GM23248 (cell line): ENCODE data around the gene UBL4A. TPM values are rescaled to one million over a fixed set of nuclear protein-coding genes. Genes with fewer than 3 reads are reported as not detected.

ENCODE experiments used
- DNase-seq: peaks from one replicate; pipeline ENCODE4 v3.0.0-alpha.2; 2015
- H2AFZ ChIP-seq: fragments of 200-600 bp; sonication (generic); 2 replicates; pipeline ENCODE4 v1.6.1; 2016; ENCODE audit warnings: antibody characterized with exemption
- H3F3A ChIP-seq: fragments of 200-600 bp; sonication (generic); 2 replicates; pipeline ENCODE4 v1.6.1; 2016; ENCODE audit warnings: mild to moderate bottlenecking, antibody characterized with exemption, mixed run types; ENCODE audit not compliant: insufficient read depth
- H3K27ac ChIP-seq: fragments of 200-600 bp; sonication (generic); 2 replicates; pipeline ENCODE4 v1.5.1; 2016; ENCODE audit warnings: mild to moderate bottlenecking
- H3K27me3 ChIP-seq: fragments of 200-600 bp; sonication (generic); replicated peaks from 2 replicates; pipeline ENCODE4 v1.6.1; 2016; ENCODE audit warnings: mild to moderate bottlenecking; ENCODE audit not compliant: insufficient read depth
- H3K36me3 ChIP-seq: fragments of 200-600 bp; sonication (generic); 2 replicates; pipeline ENCODE4 v1.6.1; 2016; ENCODE audit warnings: low read depth, mild to moderate bottlenecking
- H3K4me1 ChIP-seq: fragments of 200-600 bp; sonication (generic); 2 replicates; pipeline ENCODE4 v1.6.1; 2016; ENCODE audit warnings: mild to moderate bottlenecking; ENCODE audit not compliant: insufficient read depth
- H3K4me2 ChIP-seq: fragments of 200-600 bp; sonication (generic); one replicate; pipeline ENCODE4 v1.6.1; 2016; ENCODE audit warnings: mild to moderate bottlenecking; ENCODE audit not compliant: unreplicated experiment
- H3K4me3 ChIP-seq: fragments of 200-600 bp; sonication (generic); 2 replicates; pipeline ENCODE4 v1.5.1; 2016; ENCODE audit warnings: mild to moderate bottlenecking
- H3K79me2 ChIP-seq: fragments of 200-600 bp; sonication (generic); 2 replicates; pipeline ENCODE4 v1.6.1; 2016; ENCODE audit warnings: mild to moderate bottlenecking; ENCODE audit not compliant: insufficient read depth
- H3K9ac ChIP-seq: fragments of 200-600 bp; sonication (generic); 2 replicates; pipeline ENCODE4 v1.6.1; 2016; ENCODE audit warnings: mild to moderate bottlenecking
- H3K9me2 ChIP-seq: fragments of 200-600 bp; sonication (generic); 2 replicates; pipeline ENCODE4 v1.6.1; 2016; ENCODE audit warnings: mixed run types, mild to moderate bottlenecking, moderate library complexity; ENCODE audit not compliant: insufficient read depth
- H3K9me3 ChIP-seq: fragments of 200-600 bp; sonication (generic); one replicate; pipeline ENCODE4 v1.6.1; 2017; ENCODE audit warnings: low read depth
- H4K20me1 ChIP-seq: fragments of 200-600 bp; sonication (generic); 2 replicates; pipeline ENCODE4 v1.6.0; 2016; ENCODE audit not compliant: insufficient read depth
- EZH2 ChIP-seq: fragments of 200-600 bp; sonication (generic); IDR thresholded peaks from 2 replicates; pipeline ENCODE4 v1.6.1; 2018; ENCODE audit warnings: antibody characterized with exemption, mild to moderate bottlenecking; ENCODE audit not compliant: insufficient read depth, poor library complexity, severe bottlenecking
- EZH2phosphoT487 ChIP-seq: fragments of 200-600 bp; sonication (generic); IDR thresholded peaks from 2 replicates; pipeline ENCODE4 v1.6.1; 2018; ENCODE audit warnings: antibody characterized with exemption, moderate library complexity, mild to moderate bottlenecking, low read depth; ENCODE audit not compliant: insufficient read depth
- WGBS, 2 experiments: methylation state at CpG; one replicate each; pipeline ENCODE4 v1.1.6; 2015 to 2017; ENCODE audit warnings: low lambda C conversion rate in 2 of 2, low coverage in 1 of 2; ENCODE audit errors: missing lambda C conversion rate in 2 of 2; 5-methylcytosine and 5-hydroxymethylcytosine counted together
- in situ Hi-C: fragments of 300-500 bp; cut with MboI; formaldehyde crosslinking; loops from 2 replicates; pipeline ENCODE4 v1.15.0; 2020
- polyA plus RNA-seq: library from polyadenylated mRNA; unstranded; fragments of >200 nt; fragmentation: Nextera tagmentation; extraction: Ambion mirVana; gene quantifications from 2 replicates; pipeline ENCODE4 v1.2.1, GENCODE V29; 2016
- total RNA-seq: library from RNA; depleted of rRNA; stranded (reverse); fragments of >200 nt; shearing (Covaris generic); gene quantifications from 2 replicates; pipeline ENCODE4 v1.2.3, GENCODE V29; 2014

The UBL4A gene
- total and polyA plus RNA-seq, 2 experiments from 2014 or later: 42.4 to 53.0 TPM

DNA sequence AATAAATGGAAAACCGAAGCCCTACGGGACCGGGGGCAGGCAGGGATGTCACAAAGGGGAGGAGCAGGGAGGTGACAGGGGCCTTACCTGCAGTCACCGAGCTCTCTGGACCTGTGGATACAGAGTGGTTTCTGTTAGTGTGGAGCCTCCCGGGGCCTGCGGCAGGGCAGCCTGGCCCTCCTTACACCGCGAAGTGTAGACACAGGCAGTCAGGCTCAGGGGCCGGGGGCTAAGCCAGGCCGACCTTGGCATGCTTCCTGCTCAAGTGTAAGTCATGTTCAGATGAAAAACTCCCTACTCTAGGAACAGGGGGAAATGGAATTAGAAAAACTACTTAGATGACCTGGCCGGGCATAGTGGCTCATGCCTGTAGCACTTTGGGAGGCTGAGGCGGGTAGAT is 25.3 kb upstream of the UBL4A start:
- Histone ChIP-seq H3K9me2 (no peaks in the 10 kb centered on the region), H3K4me1 (no peaks in the 10 kb centered on the region), H3K79me2 (peaks cover 15% of the 10 kb centered on the region), H3K9ac (no peak overlapping the region), H3K36me3 (no peaks in the 10 kb centered on the region), H3K4me3 (no peak overlapping the region), H3F3A (no peaks in the 10 kb centered on the region; the same call in 1 of the 2 replicates), H4K20me1 (no peaks in the 10 kb centered on the region), H2AFZ (no peak overlapping the region), H3K9me3 (no peaks in the 10 kb centered on the region), H3K27ac (no peak overlapping the region), H3K27me3 (no peaks in the 10 kb centered on the region), H3K4me2 (no peak overlapping the region)
- TF ChIP-seq EZH2phosphoT487 (no peak), EZH2 (no peak)
- 81 to 87% methylated on average over 3 to 10 of the region's 12 CpGs for WGBS, 2 experiments
- no peak for DNase-seq
- in situ Hi-C loops: no loop called here

DNA sequence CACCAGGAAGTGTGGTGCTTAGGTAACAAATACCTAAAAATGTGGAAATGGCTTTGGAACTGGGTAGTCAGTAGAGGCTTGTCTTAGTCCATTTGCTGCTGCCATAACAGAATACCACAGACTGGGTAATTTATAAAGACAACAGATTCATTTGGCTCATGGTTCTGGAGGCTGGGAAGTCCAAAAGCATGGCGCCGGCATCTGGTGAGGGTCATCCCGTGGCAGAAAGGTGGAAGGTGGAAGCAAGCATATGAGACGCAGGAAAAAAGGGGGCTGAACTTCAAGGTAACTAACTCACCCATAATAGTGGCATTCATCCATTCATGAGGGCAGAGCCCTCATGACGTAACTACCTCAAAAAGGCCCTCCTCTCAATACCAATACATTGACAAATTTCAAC is 23.0 kb upstream of the UBL4A start:
- TF ChIP-seq EZH2: no peak
- no peak for TF ChIP-seq EZH2phosphoT487
- Histone ChIP-seq H3K36me3 (no peaks in the 10 kb centered on the region), H3K27ac (no peak overlapping the region), H3K4me2 (no peak overlapping the region), H3K4me1 (peaks cover 11% of the 10 kb centered on the region), H3K4me3 (no peak overlapping the region), H4K20me1 (no peaks in the 10 kb centered on the region), H3F3A (no peaks in the 10 kb centered on the region), H3K9me3 (no peaks in the 10 kb centered on the region), H3K9me2 (no peaks in the 10 kb centered on the region), H2AFZ (no peak overlapping the region), H3K9ac (no peak overlapping the region), H3K79me2 (0 out of 2 replicates have a peak, but pooled peaks cover under 1% of the 10 kb centered on the region), H3K27me3 (no peaks in the 10 kb centered on the region)
- WGBS, 2 experiments: 80% methylated on average over 5 of the region's 5 CpGs
- in situ Hi-C loops: no loop called here
- no peak for DNase-seq

DNA sequence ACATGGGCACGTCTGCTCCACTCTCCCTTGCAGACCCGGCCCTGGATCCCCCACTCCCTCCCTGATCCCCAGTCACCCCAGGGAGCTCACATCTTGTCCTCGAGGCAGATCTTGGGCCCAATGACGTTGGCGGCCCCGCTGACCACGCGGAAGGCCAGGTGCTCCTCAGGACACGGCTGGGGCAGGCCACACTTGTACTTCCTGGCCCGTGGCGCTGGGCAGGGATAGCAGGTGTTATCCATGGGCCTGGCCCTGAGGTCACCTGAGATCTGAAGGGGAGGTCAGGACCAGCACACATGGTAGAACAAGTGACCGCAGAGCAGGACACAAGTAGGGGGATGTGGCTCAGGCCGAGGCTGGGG is 21.9 kb upstream of the UBL4A start:
- no peak overlapping the region for H3K4me3 ChIP-seq
- no peaks in the 10 kb centered on the region for H3K9me2 ChIP-seq
- DNase-seq: no peak
- 97% methylated on average over 5 to 11 of the region's 13 CpGs for WGBS, 2 experiments
- H3K4me1 ChIP-seq: peaks cover 11% of the 10 kb centered on the region
- H3K79me2 ChIP-seq: no peaks in the 10 kb centered on the region
- H3K36me3 ChIP-seq: no peaks in the 10 kb centered on the region
- no peak overlapping the region for H3K4me2 ChIP-seq
- no peaks in the 10 kb centered on the region for H4K20me1 ChIP-seq
- no peak overlapping the region for H2AFZ ChIP-seq
- H3K27ac ChIP-seq: no peak overlapping the region
- no peaks in the 10 kb centered on the region for H3K27me3 ChIP-seq
- H3K9ac ChIP-seq: no peak overlapping the region
- H3F3A ChIP-seq: no peaks in the 10 kb centered on the region
- no peaks in the 10 kb centered on the region for H3K9me3 ChIP-seq
- no peak for TF ChIP-seq EZH2phosphoT487
- TF ChIP-seq EZH2: no peak
- in situ Hi-C loops: no loop called here

DNA sequence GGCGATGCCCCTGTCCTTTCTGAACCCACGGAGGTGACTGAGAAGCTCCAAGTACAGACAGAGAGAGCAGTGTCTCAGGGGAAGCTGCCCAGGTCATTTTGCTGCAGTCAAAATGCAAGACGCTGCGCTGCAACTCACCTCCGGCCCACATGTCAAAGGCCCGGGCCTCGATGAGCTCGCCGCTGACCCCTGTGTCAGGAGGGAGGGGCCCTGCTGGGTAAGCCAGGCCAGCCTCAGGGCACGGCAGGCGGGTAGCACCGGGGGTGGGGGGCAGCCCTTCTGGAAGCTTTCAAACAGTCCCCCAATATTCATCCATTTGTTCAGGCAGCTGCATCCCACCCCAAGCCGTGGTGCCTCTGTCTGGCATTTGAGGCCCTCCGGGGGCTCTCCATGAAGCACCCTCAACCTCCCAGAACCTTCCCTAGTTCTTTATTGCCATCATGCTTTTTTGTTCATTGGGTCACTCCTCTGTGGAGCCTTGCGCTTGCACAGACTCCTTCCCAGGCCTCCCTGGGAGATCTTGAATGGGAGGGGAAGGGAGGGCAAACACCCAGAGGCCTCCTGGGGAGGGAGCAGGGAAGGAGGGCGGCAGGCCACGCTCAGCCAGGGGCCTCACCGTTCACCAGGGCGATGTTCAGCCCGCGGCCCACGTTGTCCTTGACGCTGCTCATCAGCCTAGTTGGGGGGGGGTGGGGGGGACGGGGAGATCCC is 21.4 kb upstream of the UBL4A start:
- TF ChIP-seq EZH2: no peak
- no peak for TF ChIP-seq EZH2phosphoT487
- no peak overlapping the region for H3K4me2 ChIP-seq
- H3K27me3 ChIP-seq: no peaks in the 10 kb centered on the region
- H3K4me1 ChIP-seq: peaks cover 11% of the 10 kb centered on the region
- no peaks in the 10 kb centered on the region for H3K36me3 ChIP-seq
- no peaks in the 10 kb centered on the region for H3K9me2 ChIP-seq
- no peak overlapping the region for H3K27ac ChIP-seq
- in situ Hi-C loops: no loop called here
- no peak for DNase-seq
- H3K4me3 ChIP-seq: no peak overlapping the region
- no peaks in the 10 kb centered on the region for H4K20me1 ChIP-seq
- 94 to 96% methylated on average over 9 to 21 of the region's 24 CpGs for whole genome bisulfite sequencing, 2 experiments
- H3K9me3 ChIP-seq: no peaks in the 10 kb centered on the region
- H2AFZ ChIP-seq: no peak overlapping the region
- H3K9ac ChIP-seq: no peak overlapping the region
- no peaks in the 10 kb centered on the region for H3F3A ChIP-seq
- no peaks in the 10 kb centered on the region for H3K79me2 ChIP-seq
